ENCODE measurements around the gene SPIN2A.
A peak's percentile ranks its signal among the peaks of the same experiment; 100 is the strongest.
"Not testable (repeated sequence)": the region's sequence is repeated elsewhere in the genome, so short reads cannot be mapped to it uniquely, and the experiment has no call there.

Gene SPIN2A

GRCh38 chrX:57137501-57137900 is 304 bp upstream of the SPIN2A start:
- no peak overlapping the region for H3K4me3 ChIP-seq (ENCODE audit: low read depth, low read length)
- TF ChIP-seq, protein P1, sequence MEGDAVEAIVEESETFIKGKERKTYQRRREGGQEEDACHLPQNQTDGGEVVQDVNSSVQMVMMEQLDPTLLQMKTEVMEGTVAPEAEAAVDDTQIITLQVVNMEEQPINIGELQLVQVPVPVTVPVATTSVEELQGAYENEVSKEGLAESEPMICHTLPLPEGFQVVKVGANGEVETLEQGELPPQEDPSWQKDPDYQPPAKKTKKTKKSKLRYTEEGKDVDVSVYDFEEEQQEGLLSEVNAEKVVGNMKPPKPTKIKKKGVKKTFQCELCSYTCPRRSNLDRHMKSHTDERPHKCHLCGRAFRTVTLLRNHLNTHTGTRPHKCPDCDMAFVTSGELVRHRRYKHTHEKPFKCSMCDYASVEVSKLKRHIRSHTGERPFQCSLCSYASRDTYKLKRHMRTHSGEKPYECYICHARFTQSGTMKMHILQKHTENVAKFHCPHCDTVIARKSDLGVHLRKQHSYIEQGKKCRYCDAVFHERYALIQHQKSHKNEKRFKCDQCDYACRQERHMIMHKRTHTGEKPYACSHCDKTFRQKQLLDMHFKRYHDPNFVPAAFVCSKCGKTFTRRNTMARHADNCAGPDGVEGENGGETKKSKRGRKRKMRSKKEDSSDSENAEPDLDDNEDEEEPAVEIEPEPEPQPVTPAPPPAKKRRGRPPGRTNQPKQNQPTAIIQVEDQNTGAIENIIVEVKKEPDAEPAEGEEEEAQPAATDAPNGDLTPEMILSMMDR (IDR thresholded peaks at IDR 0.05; ENCODE audit: low read depth, low read length) = no peak

- H3K4me3 ChIP-seq (ENCODE audit: low read depth, low read length) = not testable (repeated sequence)
Measured at GRCh38 chrX:57136589-57136988, 608 bp downstream of the SPIN2A start.

DNA sequence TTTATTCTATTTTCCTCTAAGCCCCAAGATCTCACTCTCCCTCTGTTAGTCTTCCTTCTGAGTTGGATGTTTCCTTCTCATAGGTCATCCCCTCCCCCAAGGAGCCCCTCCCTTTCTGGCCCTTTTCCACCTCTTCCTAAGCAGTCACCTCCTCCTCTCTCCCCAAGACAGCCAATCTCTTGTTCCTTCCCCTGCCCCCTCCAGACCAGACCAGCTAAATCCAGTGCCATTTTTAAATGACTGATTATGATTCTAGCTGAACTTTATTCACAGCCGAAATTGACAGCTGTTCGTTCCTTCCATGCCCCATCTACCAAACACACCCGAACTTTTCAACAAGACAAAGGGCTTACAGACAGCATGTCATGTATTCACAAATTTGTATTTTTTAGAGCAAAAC is 1.9 kb downstream of the SPIN2A start:
- TF ChIP-seq, protein P1 (IDR thresholded peaks at IDR 0.05; ENCODE audit: low read depth, low read length) = no peak
- no peak overlapping the region for H3K4me3 ChIP-seq (ENCODE audit: low read depth, low read length)

GRCh38 chrX:57134702-57135101 is 2.5 kb downstream of the SPIN2A start:
- no peak overlapping the region for H3K4me3 ChIP-seq (ENCODE audit: low read depth, low read length)
- TF ChIP-seq, protein P1 (IDR thresholded peaks at IDR 0.05; ENCODE audit: low read depth, low read length) = no peak

DNA sequence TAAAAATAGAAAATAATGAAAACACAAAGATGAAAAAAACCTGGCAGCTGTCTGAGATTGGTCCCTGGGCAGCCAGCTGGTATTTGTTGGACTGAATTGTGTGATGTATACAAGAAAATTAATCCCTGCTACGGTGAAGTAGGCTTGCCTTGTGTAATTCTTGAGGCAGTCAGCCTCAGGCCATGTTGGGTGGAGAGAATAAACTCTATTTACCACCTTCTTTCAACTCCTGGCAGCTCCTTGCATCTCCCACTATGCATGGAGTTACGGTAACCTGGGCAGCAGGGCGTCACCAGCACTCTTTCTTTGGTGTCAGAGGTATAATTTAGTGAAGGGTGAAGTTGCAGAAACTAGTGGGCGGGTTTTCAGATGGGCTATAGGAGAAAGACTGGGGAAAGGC is 3.5 kb downstream of the SPIN2A start:
- TF ChIP-seq, protein P1 (IDR thresholded peaks at IDR 0.05; ENCODE audit: low read depth, low read length) = no peak
- no peak overlapping the region for H3K4me3 ChIP-seq (ENCODE audit: low read depth, low read length)

- H3K4me3 ChIP-seq (ENCODE audit: low read depth, low read length) = not testable (repeated sequence)
Measured at GRCh38 chrX:57133284-57133683, 3.9 kb downstream of the SPIN2A start.

DNA sequence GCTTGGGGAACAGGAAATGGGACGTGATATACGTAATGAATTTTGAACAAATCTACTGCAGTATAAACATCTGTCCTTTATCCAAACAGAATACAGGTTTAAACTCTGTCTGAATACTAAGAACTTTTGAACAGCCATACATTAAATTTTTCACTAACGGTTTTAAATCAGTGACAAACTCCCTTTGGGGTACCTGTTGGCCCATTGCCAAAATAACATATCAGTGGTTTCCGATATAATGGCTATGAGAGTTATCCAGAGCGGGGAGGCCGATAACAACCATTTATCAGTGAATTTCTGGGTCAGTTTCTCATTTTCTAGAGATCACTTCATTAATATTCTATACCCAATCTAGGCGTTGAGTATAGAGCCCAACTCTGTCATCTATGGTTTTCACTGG is 5.2 kb downstream of the SPIN2A start:
- TF ChIP-seq, protein P1 (IDR thresholded peaks at IDR 0.05; ENCODE audit: low read depth, low read length) = no peak
- no peak overlapping the region for H3K4me3 ChIP-seq (ENCODE audit: low read depth, low read length)

DNA sequence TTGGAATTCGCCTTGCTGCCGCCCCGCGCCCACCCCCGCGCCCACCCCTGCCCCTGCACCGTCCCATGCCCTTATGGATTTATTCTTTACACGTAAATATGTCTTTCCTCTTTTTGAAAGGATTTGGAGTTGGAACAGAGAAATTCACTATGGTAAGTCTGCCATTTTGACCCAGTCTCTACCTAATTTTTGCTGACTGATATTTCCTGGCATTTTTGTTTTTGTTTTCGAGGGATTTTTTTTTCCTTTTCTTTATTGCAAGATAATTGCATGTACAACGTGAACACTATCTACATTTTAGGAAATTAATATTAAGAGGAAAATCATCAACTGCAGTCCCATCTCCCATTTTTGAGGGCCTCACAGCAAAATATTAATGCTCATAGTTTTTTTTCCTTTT is 15.4 kb downstream of the SPIN2A start:
- TF ChIP-seq, protein P1 (IDR thresholded peaks at IDR 0.05; ENCODE audit: low read depth, low read length) = no peak
- peak overlapping the region; percentile 63 for H3K4me3 ChIP-seq (ENCODE audit: low read depth, low read length)
